Measurements from ENCODE around the gene HOXA5. TPM values are rescaled to one million over a fixed set of nuclear protein-coding genes. Genes with fewer than 3 reads are reported as not detected.

HOXA5 gene
- total RNA-seq, 3 donors from 2014 or later = 16.1 to 26.6 (median 23.8) TPM

DNA sequence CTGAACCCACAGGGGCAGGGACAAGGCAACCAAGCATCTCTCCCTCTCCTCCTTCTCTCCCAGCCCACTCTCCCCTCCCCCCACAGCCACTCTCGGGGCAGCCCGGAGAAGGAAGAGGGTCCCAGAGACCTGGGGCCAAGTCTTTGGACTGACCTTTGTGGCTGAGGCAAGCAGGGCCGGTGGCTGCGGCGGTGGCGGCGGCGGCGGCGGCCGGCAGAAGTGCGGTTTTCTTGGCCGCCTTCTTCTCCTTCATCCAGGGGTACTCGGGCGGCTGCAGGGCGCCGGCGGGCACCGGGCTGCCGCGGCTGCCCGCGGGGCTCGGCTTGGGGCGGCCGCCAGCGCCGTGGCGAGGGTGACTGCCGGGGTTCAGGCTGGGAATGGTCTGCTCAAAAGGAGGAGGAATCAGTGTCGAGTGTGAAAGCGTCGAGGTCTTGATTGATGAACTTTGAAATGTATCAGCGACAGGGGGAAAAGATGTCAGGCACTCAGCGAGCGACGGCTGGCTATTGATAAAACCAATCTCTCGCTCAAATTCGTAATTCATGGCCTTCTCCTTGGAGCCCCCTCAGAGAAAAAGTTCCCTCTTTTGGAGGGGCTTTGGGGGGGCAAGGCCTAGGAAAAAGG lies 41.4 kb downstream of the HOXA5 start:
- intact Hi-C loops (cut with DNase I, micrococcal nuclease) = no loop called here
- Histone ChIP-seq H3K4me3 (no peak overlapping the region), H3K9me3 (no peaks in the 10 kb centered on the region), H3K36me3 (ENCODE audit: low read depth) (no peaks in the 10 kb centered on the region), H3K4me1 (ENCODE audit: low read depth) (peaks cover 24% of the 10 kb centered on the region)
- DNase-seq (peak in 2 of 3 donors; percentile 51 to 68), ATAC-seq (no peak)
- TF ChIP-seq, protein P1, sequence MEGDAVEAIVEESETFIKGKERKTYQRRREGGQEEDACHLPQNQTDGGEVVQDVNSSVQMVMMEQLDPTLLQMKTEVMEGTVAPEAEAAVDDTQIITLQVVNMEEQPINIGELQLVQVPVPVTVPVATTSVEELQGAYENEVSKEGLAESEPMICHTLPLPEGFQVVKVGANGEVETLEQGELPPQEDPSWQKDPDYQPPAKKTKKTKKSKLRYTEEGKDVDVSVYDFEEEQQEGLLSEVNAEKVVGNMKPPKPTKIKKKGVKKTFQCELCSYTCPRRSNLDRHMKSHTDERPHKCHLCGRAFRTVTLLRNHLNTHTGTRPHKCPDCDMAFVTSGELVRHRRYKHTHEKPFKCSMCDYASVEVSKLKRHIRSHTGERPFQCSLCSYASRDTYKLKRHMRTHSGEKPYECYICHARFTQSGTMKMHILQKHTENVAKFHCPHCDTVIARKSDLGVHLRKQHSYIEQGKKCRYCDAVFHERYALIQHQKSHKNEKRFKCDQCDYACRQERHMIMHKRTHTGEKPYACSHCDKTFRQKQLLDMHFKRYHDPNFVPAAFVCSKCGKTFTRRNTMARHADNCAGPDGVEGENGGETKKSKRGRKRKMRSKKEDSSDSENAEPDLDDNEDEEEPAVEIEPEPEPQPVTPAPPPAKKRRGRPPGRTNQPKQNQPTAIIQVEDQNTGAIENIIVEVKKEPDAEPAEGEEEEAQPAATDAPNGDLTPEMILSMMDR (IDR thresholded peaks at IDR 0.05) = no peak

DNA sequence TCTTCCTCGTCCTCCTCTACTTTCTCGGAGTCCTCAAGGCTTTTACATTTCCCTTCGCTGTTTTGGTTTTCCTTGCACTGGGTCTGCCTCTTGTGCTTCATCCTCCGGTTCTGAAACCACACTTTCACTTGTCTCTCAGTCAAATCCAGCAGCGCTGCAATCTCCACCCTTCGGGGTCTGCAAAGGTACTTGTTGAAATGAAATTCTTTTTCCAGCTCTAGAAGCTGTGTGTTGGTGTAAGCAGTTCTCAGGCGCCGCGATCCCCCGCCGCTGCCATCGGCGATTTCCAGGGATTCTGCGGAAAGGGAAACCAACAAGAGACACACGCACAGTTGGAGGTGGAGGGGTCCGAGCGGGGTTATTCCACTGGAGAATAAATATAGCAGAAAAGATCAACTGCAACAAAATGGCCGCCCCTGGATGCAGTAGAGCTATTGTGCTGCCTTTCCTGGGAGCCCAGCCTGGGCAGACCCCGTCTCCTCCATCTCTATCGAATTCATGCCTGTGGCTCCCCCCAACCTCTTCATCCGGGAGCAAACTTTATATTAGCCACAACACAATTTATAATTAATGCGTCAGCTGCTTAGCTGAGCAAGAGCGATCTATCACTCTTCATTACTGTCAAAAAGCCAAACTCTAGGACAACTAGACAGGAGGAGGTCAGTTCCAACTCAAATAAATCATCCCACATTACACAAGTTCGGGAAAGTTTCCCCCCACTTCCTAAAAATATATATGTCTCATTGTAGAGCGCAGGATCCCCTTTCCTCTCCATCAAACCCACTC lies 42.1 kb downstream of the HOXA5 start:
- ATAC-seq = no peak
- H3K36me3 ChIP-seq (ENCODE audit: low read depth) = no peaks in the 10 kb centered on the region
- peaks cover 19% of the 10 kb centered on the region for H3K4me1 ChIP-seq (ENCODE audit: low read depth)
- peak in 2 of 3 donors; percentile 53 to 62 for DNase-seq
- no peak overlapping the region for H3K4me3 ChIP-seq
- intact Hi-C loops (cut with DNase I, micrococcal nuclease) = no loop called here
- no peaks in the 10 kb centered on the region for H3K9me3 ChIP-seq
- TF ChIP-seq, protein P1 (IDR thresholded peaks at IDR 0.05) = no peak

DNA sequence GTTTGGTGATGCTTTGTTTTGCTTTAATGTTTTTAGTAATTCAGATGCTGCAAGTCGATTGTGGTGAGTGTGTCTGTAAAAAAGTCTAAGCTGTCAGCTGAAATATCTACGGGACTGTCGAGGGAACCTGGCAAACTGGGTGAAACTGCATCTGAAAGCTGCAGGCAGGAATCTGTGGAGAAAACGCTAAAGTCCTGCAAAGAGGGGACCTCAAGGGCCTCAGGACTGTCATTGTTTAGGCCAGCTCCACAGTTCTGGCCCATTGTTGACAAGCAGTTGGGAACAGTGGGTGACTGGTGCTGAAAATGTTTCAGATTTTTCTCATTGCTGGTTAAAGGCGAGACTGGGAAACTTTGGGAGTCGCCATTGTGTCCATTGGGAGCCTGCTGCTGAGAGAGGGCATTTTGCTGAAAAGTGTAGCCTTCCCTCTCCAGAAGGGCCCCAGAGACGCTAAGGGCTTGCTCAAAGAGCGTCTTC lies 42.7 kb downstream of the HOXA5 start:
- Histone ChIP-seq H3K4me1 (ENCODE audit: low read depth) (peaks cover 19% of the 10 kb centered on the region), H3K4me3 (no peak overlapping the region), H3K36me3 (ENCODE audit: low read depth) (no peaks in the 10 kb centered on the region), H3K9me3 (no peaks in the 10 kb centered on the region)
- DNase-seq (peak in 2 of 3 donors; percentile 29 to 37), ATAC-seq (no peak)
- TF ChIP-seq, protein P1 (IDR thresholded peaks at IDR 0.05) = no peak
- intact Hi-C loops (cut with DNase I, micrococcal nuclease) = no loop called here

GRCh38 chr7:27099453-27100370 lies 43.8 kb downstream of the HOXA5 start:
- ATAC-seq (no peak), DNase-seq (no peak)
- TF ChIP-seq, protein P1 (IDR thresholded peaks at IDR 0.05) = no peak
- Histone ChIP-seq H3K4me1 (ENCODE audit: low read depth) (peaks cover 24% of the 10 kb centered on the region), H3K4me3 (no peak overlapping the region), H3K36me3 (ENCODE audit: low read depth) (no peaks in the 10 kb centered on the region), H3K9me3 (no peaks in the 10 kb centered on the region)
- intact Hi-C loops (cut with DNase I, micrococcal nuclease) = loop anchor here in 1 of 2 donors (10.0 kb wide), 1 partner anchor 235 kb away; the partner anchor contains the start of gene SKAP2
